ENCODE measurements around the gene ZRANB1. TPM values are rescaled to one million over a fixed set of nuclear protein-coding genes. Genes with fewer than 3 reads are reported as not detected.

ZRANB1 gene
- total and polyA plus RNA-seq, 2 of the 4 experiments (the other 2 are of a cell fraction): 11.2 to 24.7 TPM

DNA sequence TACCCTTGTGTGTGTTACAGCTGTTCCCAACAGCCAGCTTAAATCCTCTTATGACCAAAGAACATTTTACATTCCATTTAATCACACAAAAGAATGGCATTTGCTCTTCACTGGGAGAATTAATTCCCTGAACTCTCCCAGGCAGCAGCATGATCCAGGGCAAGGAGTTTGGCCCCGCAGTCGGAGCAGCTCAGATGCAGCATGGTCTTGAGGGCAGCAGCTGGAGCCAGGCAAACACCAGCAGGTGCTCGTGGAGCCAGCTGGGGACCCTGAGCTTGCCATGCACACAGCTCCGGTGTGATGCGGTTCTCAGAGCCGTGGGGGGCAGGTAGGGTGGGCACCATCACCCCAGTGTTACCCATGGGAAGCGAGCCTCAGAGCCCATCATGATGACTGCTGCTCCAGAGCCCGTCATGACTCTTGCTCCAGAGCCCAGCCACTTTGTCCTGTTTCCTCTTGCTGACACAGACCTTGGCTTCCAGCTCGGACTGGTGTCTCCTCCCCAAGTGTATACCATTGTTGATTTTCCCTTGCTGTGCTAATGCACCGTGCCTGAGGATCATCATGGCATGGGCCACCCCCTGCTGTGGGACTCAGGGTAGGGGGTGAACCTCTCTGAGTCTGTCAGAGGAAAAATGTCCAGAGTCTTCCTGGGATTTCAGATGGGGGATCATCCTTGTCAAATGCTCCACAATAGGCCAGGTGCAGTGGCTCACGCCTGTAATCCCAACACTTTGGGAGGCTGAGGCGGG lies 75.8 kb downstream of the ZRANB1 start:
- H4K8ac ChIP-seq (ENCODE audit: low read depth in 2 of 2, low read length in 2 of 2): no peak overlapping the region
- no TSS peak for BruUV-seq (replicated peaks)
- intact Hi-C loops (cut with micrococcal nuclease): no loop called here
- H3K27ac ChIP-seq (ENCODE audit: insufficient read depth, low read length): no peak overlapping the region
- ATAC-seq (ENCODE audit: low read depth) (no peak), DNase-seq (no peak)
- TF ChIP-seq RFX5 (IDR thresholded peaks at IDR 0.05; ENCODE audit: low read depth, low read length): no peak
- no peak for TF ChIP-seq CHD1 (IDR thresholded peaks at IDR 0.05; ENCODE audit: low read depth, low read length)
- TF ChIP-seq MAFK (IDR thresholded peaks at IDR 0.05; ENCODE audit: low read depth, low read length): no peak
- TF ChIP-seq, protein P1, sequence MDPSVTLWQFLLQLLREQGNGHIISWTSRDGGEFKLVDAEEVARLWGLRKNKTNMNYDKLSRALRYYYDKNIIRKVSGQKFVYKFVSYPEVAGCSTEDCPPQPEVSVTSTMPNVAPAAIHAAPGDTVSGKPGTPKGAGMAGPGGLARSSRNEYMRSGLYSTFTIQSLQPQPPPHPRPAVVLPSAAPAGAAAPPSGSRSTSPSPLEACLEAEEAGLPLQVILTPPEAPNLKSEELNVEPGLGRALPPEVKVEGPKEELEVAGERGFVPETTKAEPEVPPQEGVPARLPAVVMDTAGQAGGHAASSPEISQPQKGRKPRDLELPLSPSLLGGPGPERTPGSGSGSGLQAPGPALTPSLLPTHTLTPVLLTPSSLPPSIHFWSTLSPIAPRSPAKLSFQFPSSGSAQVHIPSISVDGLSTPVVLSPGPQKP (IDR thresholded peaks at IDR 0.05; ENCODE audit: borderline replicate concordance, low read depth, low read length): no peak
- TF ChIP-seq FOS (IDR thresholded peaks at IDR 0.05; ENCODE audit: low read depth, low read length): no peak
- no peak for TF ChIP-seq MXI1 (IDR thresholded peaks at IDR 0.05; ENCODE audit: borderline replicate concordance, low read depth, low read length)
- H3K4me1 ChIP-seq (ENCODE audit: control insufficient read depth, insufficient read depth, low read length): peaks cover 3% of the 10 kb centered on the region; the same call in 1 of the 2 replicates
- dilution Hi-C loops (cut with HindIII; ENCODE audit: low sequenced_read_pairs, unreplicated experiment): no loop called here
- H2AK5ac ChIP-seq (ENCODE audit: low read depth, low read length): no peak overlapping the region
- H2AFZ ChIP-seq (replicated peaks; ENCODE audit: low read length, poor library complexity): no peak overlapping the region
- H3K14ac ChIP-seq (replicated peaks; ENCODE audit: low read depth, low read length): no peak overlapping the region
- 100% methylated on average over 4 of the region's 12 CpGs; no CpG with 5 or more reads in 1 of the 2 experiments for WGBS, 2 experiments (ENCODE audit: extremely low coverage in 2 of 2, insufficient read length in 1 of 2)
- POLR2A ChIA-PET (ENCODE audit: unreplicated experiment): no interaction called here
- peaks cover 29% of the 10 kb centered on the region for H3K36me3 ChIP-seq (ENCODE audit: control insufficient read depth, insufficient read depth, low read length)
- CTCF ChIA-PET: interaction anchor here (0.6 to 1.1 kb wide), 3 partner anchors 8 to 1576 kb away, joined by 3 to 6 read pairs (median 4); no protein-coding TSS in a partner anchor
- H3K23ac ChIP-seq (ENCODE audit: low read depth, low read length): no peak overlapping the region
- no peak overlapping the region for H2BK5ac ChIP-seq (ENCODE audit: low read depth, low read length, poor library complexity, severe bottlenecking)
- no peak overlapping the region for H4K5ac ChIP-seq (ENCODE audit: low read depth, low read length)
- peaks cover 30% of the 10 kb centered on the region; the same call in 1 of the 2 replicates for H3K9me1 ChIP-seq (ENCODE audit: insufficient read depth, low read length)
- peaks cover 43 to 99% of the 10 kb centered on the region in 2 experiments for H3K79me1 ChIP-seq (ENCODE audit: low read depth in 1 of 2, low read length in 2 of 2)
- no peak overlapping the region for H3K4me3 ChIP-seq (ENCODE audit: insufficient read depth, low read depth, low read length)
- no peak overlapping the region for H4K91ac ChIP-seq (ENCODE audit: insufficient read depth, low read depth, low read length)
- H2AK9ac ChIP-seq (replicated peaks; ENCODE audit: low read depth, low read length, poor library complexity): no peak overlapping the region
- in situ Hi-C loops (cut with MboI; ENCODE audit: low sequenced_read_pairs): no loop called here
- H2BK120ac ChIP-seq (ENCODE audit: low read depth, low read length): no peak overlapping the region
- no peak overlapping the region for H3K9ac ChIP-seq (ENCODE audit: low read depth, low read length)
- no peak overlapping the region for H3K4ac ChIP-seq (ENCODE audit: low read depth, low read length)
- H3K9me3 ChIP-seq (ENCODE audit: control insufficient read depth, insufficient read depth, low read length): no peaks in the 10 kb centered on the region
- H3K4me2 ChIP-seq (ENCODE audit: low read depth, low read length): no peak overlapping the region
- no peaks in the 10 kb centered on the region for H3K27me3 ChIP-seq (ENCODE audit: control insufficient read depth, insufficient read depth, low read length)
- H3K18ac ChIP-seq (ENCODE audit: low read depth, low read length): no peak overlapping the region
- peaks cover 96% of the 10 kb centered on the region for H4K20me1 ChIP-seq (ENCODE audit: insufficient read depth, low read length)
- H2BK20ac ChIP-seq (ENCODE audit: low read depth, low read length): no peak overlapping the region
- H3K56ac ChIP-seq (ENCODE audit: extremely low read depth, insufficient read depth, low read length): no peak overlapping the region
- no peak overlapping the region for H2BK15ac ChIP-seq (ENCODE audit: low read depth, low read length)

All from IMR-90 (cell line).